K562 (cell line): ENCODE data around the gene MTFMT. TPM values are rescaled to one million over a fixed set of nuclear protein-coding genes. Genes with fewer than 3 reads are reported as not detected.
A peak's percentile ranks its signal among the peaks of the same experiment; 100 is the strongest.

Experiments used
- CC2D1A ChIP-seq: fragments of 450-650 bp; IDR thresholded peaks from 2 replicates; pipeline ENCODE4 v1.6.1; 2017; ENCODE audit warnings: mild to moderate bottlenecking
- KDM2B ChIP-seq: fragments of 250-450 bp; sonication (Bioruptor Pico); IDR thresholded peaks from 2 replicates; pipeline ENCODE4 v1.8.0; 2021; ENCODE audit warnings: mild to moderate bottlenecking, moderate library complexity
- KLF10 ChIP-seq: fragments of 250-450 bp; sonication (Bioruptor Pico); IDR thresholded peaks from 2 replicates; pipeline ENCODE4 v1.6.1; 2021; ENCODE audit warnings: matching md5 sums
- MYNN ChIP-seq, 2 experiments: sonication (generic); formaldehyde crosslinking in 1 of 2; IDR thresholded peaks; 2 replicates each; pipeline versions ENCODE4 v1.5.0 to v1.6.1; 2016 to 2020; ENCODE audit warnings: antibody characterized with exemption in 1 of 2, missing genetic modification reagents in 1 of 2
- NR3C1 ChIP-seq: sonication (generic); formaldehyde crosslinking; IDR thresholded peaks from 2 replicates; pipeline ENCODE4 v1.8.1; 2022; ENCODE audit warnings: missing genetic modification reagents
- PHF20 ChIP-seq: fragments of 450-650 bp; IDR thresholded peaks from 2 replicates; pipeline ENCODE4 v1.6.1; 2018; ENCODE audit not compliant: partially characterized antibody
- PML ChIP-seq: IDR thresholded peaks from 2 replicates; pipeline ENCODE4 v1.6.1; 2012; ENCODE audit warnings: low read length, inconsistent platforms
- POLR2B ChIP-seq: fragments of 450-650 bp; IDR thresholded peaks from 2 replicates; pipeline ENCODE4 v1.6.1; 2018; ENCODE audit warnings: low read depth; ENCODE audit not compliant: partially characterized antibody
- PTRF ChIP-seq: fragments of 450-650 bp; IDR thresholded peaks from 2 replicates; pipeline ENCODE4 v1.6.1; 2016; ENCODE audit warnings: mild to moderate bottlenecking, missing genetic modification characterization, missing compliant biosample characterization
- RBM39 ChIP-seq: fragments of 200-400 bp; formaldehyde crosslinking; optimal IDR thresholded peaks from 2 replicates; pipeline ENCODE3; 2018; ENCODE audit warnings: low read depth, low read length
- U2AF2 ChIP-seq: fragments of 200-400 bp; formaldehyde crosslinking; optimal IDR thresholded peaks from 2 replicates; pipeline ENCODE3; 2017; ENCODE audit warnings: low read depth, mild to moderate bottlenecking, low read length
- ZFP1 ChIP-seq: fragments of 450-650 bp; formaldehyde crosslinking; IDR thresholded peaks from 2 replicates; pipeline ENCODE4 v1.4.0; 2020; ENCODE audit warnings: mild to moderate bottlenecking, mixed read lengths
- ZKSCAN1 ChIP-seq: fragments of 150-350 bp; IDR thresholded peaks from 2 replicates; pipeline ENCODE4 v1.6.1; 2016; ENCODE audit warnings: low read depth, low read length
- ZNF311 ChIP-seq: fragments of 250-450 bp; sonication (Bioruptor Pico); IDR thresholded peaks from 2 replicates; pipeline ENCODE4 v1.4.0; 2020; ENCODE audit warnings: mild to moderate bottlenecking, moderate library complexity
- ZNF318 ChIP-seq, 2 experiments: fragments of 450-650 bp; IDR thresholded peaks; 2 replicates each; pipeline ENCODE4 v1.6.1; 2016; ENCODE audit warnings: mild to moderate bottlenecking in 2 of 2, borderline replicate concordance in 1 of 2, low read depth in 1 of 2, moderate library complexity in 1 of 2
- ZNF395 ChIP-seq: fragments of 200-800 bp; sonication (Bioruptor generic); IDR thresholded peaks from 2 replicates; pipeline ENCODE4 v1.6.1; 2017; ENCODE audit warnings: missing genetic modification characterization, missing compliant biosample characterization
- ZNF655 ChIP-seq: fragments of 250-450 bp; sonication (Bioruptor Pico); IDR thresholded peaks from 2 replicates; pipeline ENCODE4 v1.5.0; 2021
- polyA plus RNA-seq, 8 experiments: library from polyadenylated mRNA; depleted of rRNA in 4 of 8; stranded (reverse) in 5 of 8; unstranded in 3 of 8; fragments of >200 nt; fragmentation: Nextera tagmentation in 2 of 8; fragmentation: Illumina TruSeq in 1 of 8; extraction: Ambion mirVana in 2 of 8; extraction: Trizol in 1 of 8; gene quantifications; 2 replicates each; pipeline versions ENCODE4 v1.2.1 to v1.2.3, GENCODE V29; 2011 to 2014; ENCODE audit warnings: inconsistent platforms in 1 of 8, missing spikeins in 1 of 8
- total RNA-seq, 7 experiments: library from RNA; depleted of rRNA in 6 of 7; stranded (reverse); fragments of >200 nt in 6 of 7; fragmentation: Illumina TruSeq in 2 of 7; extraction: Trizol in 2 of 7; gene quantifications; 2 replicates each; pipeline versions ENCODE4 v1.2.1 to v1.2.3, GENCODE V29; 2011 to 2021; ENCODE audit warnings: low replicate concordance in 1 of 7

Gene MTFMT
- total and polyA plus RNA-seq, 9 of the 15 experiments (the other 6 are each of a cell fraction or from before 2014, with no cell fraction given), result 1.4 to 31.1 (median 16.2) TPM

- TF ChIP-seq ZNF395 (CRISPR knock-in tag) (no peak), PHF20 (peak; percentile 73), ZKSCAN1 (no peak), PTRF (no peak), KLF10 (no peak), RBM39 (no peak), CC2D1A (no peak), ZNF655 (no peak), NR3C1 (CRISPR knock-in tag) (no peak), ZNF318 (IDR thresholded peaks at IDR 0.05; ENCODE audit: borderline replicate concordance in 1 of 2, low read depth in 1 of 2) (no peak), MYNN (IDR thresholded peaks at IDR 0.05) (no peak), MYNN (CRISPR knock-in tag; IDR thresholded peaks at IDR 0.05) (no peak), ZFP1 (CRISPR knock-in tag) (no peak), POLR2B (peak; percentile 86), U2AF2 (no peak), ZNF311 (CRISPR knock-in tag) (no peak), KDM2B (CRISPR knock-in tag) (no peak; the same call in 1 of the 2 replicates), PML (peak; percentile 69; the same call in 1 of the 2 replicates)
Observed at GRCh38 chr15:65028921-65029735, at the start of gene MTFMT (continued).
